PFSK-1 (cell line): ENCODE results near the gene FAM83G.

Source experiments
- POLR2AphosphoS5 ChIP-seq: IDR thresholded peaks from 2 replicates; pipeline ENCODE4 v1.6.1; 2012; ENCODE audit warnings: low read depth, mild to moderate bottlenecking, control low read depth, low read length, moderate library complexity
- REST ChIP-seq, 2 experiments: IDR thresholded peaks; 2 replicates each; pipeline versions ENCODE4 v1.6.1 to v1.8.0; 2011 to 2012; ENCODE audit warnings: low read depth in 2 of 2, low read length in 2 of 2, control low read depth in 1 of 2, inconsistent platforms in 1 of 2, mild to moderate bottlenecking in 1 of 2, moderate library complexity in 1 of 2; ENCODE audit not compliant: insufficient read depth in 1 of 2

- TF ChIP-seq POLR2AphosphoS5 (no peak), REST (IDR thresholded peaks at IDR 0.05; ENCODE audit: insufficient read depth in 1 of 2, low read depth in 2 of 2, low read length in 2 of 2) (no peak)
These were observed 36.2 kb downstream of the FAM83G start for GRCh38 chr17:18968345-18968744.
